Osteoblast (primary cell): ENCODE data around the gene SCAMP2. TPM values are rescaled to one million over a fixed set of nuclear protein-coding genes. Genes with fewer than 3 reads are reported as not detected.

Experiments used
- DNase-seq: peaks from one replicate; pipeline ENCODE4 v3.0.0; 2011; ENCODE audit warnings: low spot score, mixed read lengths; ENCODE audit not compliant: insufficient read length; ENCODE audit errors: missing footprints
- H2AFZ ChIP-seq: 2 replicates; pipeline ENCODE4 v1.6.0; 2011; ENCODE audit warnings: mild to moderate bottlenecking, low read length
- H3K27ac ChIP-seq: 2 replicates; pipeline ENCODE4 v1.5.1; 2011; ENCODE audit warnings: mild to moderate bottlenecking, low read depth, low read length, moderate library complexity
- H3K27me3 ChIP-seq: 2 replicates; pipeline ENCODE4 v1.6.0; 2012; ENCODE audit warnings: mild to moderate bottlenecking, control low read depth, inconsistent platforms, low read length, moderate library complexity; ENCODE audit not compliant: insufficient read depth
- H3K36me3 ChIP-seq: 2 replicates; pipeline ENCODE4 v1.5.1; 2011; ENCODE audit warnings: mild to moderate bottlenecking, low read length, control low read depth, moderate library complexity; ENCODE audit not compliant: insufficient read depth
- H3K4me1 ChIP-seq: 2 replicates; pipeline ENCODE4 v1.5.1; 2011; ENCODE audit warnings: mild to moderate bottlenecking, low read length, control low read depth, moderate library complexity; ENCODE audit not compliant: insufficient read depth
- H3K4me2 ChIP-seq: 2 replicates; pipeline ENCODE4 v1.6.0; 2011; ENCODE audit warnings: mild to moderate bottlenecking, low read length; ENCODE audit not compliant: insufficient read depth
- H3K4me3 ChIP-seq: fragments of 200-600 bp; sonication (generic); 3 replicates; pipeline ENCODE4 v1.5.1; 2012; ENCODE audit warnings: mild to moderate bottlenecking, low read length, inconsistent platforms; ENCODE audit not compliant: insufficient read depth
- H3K79me2 ChIP-seq: 2 replicates; pipeline ENCODE4 v1.6.0; 2012; ENCODE audit warnings: mild to moderate bottlenecking, low read length, control low read depth, inconsistent platforms; ENCODE audit not compliant: insufficient read depth
- H3K9me3 ChIP-seq: 2 replicates; pipeline ENCODE4 v1.5.1; 2011; ENCODE audit warnings: low read depth, low read length, control low read depth
- H4K20me1 ChIP-seq: 2 replicates; pipeline ENCODE4 v1.6.0; 2012; ENCODE audit warnings: mild to moderate bottlenecking, low read length, control low read depth; ENCODE audit not compliant: insufficient read depth
- total RNA-seq: library from RNA; depleted of rRNA; stranded (reverse); fragments of >200 nt; gene quantifications from 2 replicates; pipeline ENCODE4 v1.2.3, GENCODE V29; 2012
- TF ChIP-seq, protein P1 (sequence below): IDR thresholded peaks from 2 replicates; pipeline ENCODE4 v1.5.1; 2011; ENCODE audit warnings: mild to moderate bottlenecking, low read depth, low read length, moderate library complexity; ENCODE audit errors: extremely low read depth

The SCAMP2 gene
- total RNA-seq, 1 donor, result 23.9 TPM

DNA sequence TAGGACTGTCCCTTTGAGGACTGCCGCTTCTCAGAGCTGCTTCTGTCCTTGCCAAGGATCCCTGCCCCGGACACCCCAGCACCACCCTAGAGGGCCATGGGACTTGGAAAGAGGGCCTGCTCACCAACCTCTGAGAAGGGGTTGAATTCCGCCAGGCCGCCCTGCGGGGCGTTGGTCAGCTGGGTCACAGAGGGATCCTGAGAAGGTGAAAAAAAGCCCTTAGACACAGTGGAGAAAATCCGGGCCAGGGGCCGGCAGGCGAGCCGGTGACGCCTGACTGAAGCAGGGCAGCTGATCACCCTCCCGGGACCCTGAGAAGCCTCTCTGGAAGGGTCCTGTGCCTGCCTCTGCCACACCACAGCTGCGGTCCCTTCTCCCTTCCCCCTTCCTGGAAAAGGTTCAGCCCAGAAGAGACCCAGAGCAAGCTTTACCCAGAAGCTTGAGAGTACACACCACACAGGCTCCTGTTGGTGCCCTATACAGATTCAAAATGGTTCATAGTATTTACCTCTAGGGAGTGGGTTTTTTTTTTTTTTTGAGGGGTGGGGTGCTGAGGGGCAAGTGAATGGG lies 18.6 kb downstream of the SCAMP2 start:
- TF ChIP-seq, protein P1, sequence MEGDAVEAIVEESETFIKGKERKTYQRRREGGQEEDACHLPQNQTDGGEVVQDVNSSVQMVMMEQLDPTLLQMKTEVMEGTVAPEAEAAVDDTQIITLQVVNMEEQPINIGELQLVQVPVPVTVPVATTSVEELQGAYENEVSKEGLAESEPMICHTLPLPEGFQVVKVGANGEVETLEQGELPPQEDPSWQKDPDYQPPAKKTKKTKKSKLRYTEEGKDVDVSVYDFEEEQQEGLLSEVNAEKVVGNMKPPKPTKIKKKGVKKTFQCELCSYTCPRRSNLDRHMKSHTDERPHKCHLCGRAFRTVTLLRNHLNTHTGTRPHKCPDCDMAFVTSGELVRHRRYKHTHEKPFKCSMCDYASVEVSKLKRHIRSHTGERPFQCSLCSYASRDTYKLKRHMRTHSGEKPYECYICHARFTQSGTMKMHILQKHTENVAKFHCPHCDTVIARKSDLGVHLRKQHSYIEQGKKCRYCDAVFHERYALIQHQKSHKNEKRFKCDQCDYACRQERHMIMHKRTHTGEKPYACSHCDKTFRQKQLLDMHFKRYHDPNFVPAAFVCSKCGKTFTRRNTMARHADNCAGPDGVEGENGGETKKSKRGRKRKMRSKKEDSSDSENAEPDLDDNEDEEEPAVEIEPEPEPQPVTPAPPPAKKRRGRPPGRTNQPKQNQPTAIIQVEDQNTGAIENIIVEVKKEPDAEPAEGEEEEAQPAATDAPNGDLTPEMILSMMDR, result no peak
- Histone ChIP-seq H3K27me3 (no peaks in the 10 kb centered on the region), H3K4me3 (no peak overlapping the region), H3K36me3 (peaks cover 40% of the 10 kb centered on the region), H2AFZ (no peak overlapping the region), H3K4me1 (no peaks in the 10 kb centered on the region), H3K4me2 (no peak overlapping the region), H3K79me2 (peaks cover 43% of the 10 kb centered on the region), H3K9me3 (no peaks in the 10 kb centered on the region), H4K20me1 (peaks cover 14% of the 10 kb centered on the region), H3K27ac (no peak overlapping the region)
- no peak for DNase-seq

DNA sequence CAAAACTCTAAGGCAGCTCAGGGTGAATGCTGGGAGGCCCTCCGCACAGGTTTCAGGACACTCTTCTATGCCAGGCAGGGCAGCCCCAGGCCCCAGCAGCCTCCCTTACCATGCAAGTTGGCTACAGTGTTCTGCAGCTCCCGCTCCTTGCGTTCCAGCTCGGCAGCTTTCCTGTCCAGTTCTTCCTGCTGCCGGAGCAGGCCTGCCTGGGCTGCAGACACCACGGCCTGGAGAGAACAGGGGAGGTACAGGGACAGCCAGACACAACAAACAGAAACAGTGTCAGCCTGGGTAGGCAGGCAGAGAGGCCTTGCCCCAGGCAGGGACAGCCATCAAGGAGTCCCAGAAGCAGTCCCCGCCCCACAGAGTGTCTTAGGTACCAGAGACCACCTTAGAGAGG lies 21.2 kb downstream of the SCAMP2 start:
- Histone ChIP-seq H3K9me3 (no peaks in the 10 kb centered on the region), H4K20me1 (peaks cover 9% of the 10 kb centered on the region), H3K4me3 (no peak overlapping the region), H3K27me3 (no peaks in the 10 kb centered on the region), H3K36me3 (peaks cover 58% of the 10 kb centered on the region), H3K4me1 (no peaks in the 10 kb centered on the region), H3K79me2 (peaks cover 21% of the 10 kb centered on the region), H3K27ac (no peak overlapping the region), H3K4me2 (no peak overlapping the region), H2AFZ (no peak overlapping the region)
- peak; percentile 25 for DNase-seq
- TF ChIP-seq, protein P1, result no peak

DNA sequence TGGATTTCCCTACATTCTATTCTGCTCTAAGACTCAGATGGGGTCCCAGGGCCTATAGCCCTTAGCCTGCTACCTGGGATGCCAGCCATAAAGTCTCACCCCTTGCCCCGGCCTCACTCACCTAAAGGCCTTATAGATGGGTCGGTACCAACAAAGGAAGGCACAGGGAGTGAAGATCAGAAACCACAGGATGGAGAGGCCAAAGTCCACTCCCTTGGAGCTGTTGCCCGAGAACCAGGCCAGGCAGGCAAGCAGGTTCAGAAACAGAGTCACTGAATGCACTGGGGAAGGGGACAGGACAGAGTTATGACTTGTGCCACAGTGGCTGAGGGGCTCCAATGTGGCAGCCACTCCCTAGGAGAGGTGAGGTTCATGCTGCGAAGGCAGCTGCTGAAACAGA lies 22.8 kb downstream of the SCAMP2 start:
- DNase-seq, result no peak
- H3K4me1 ChIP-seq, result no peaks in the 10 kb centered on the region
- no peak overlapping the region for H2AFZ ChIP-seq
- no peaks in the 10 kb centered on the region for H3K27me3 ChIP-seq
- no peak overlapping the region for H3K4me2 ChIP-seq
- no peak overlapping the region for H3K27ac ChIP-seq
- TF ChIP-seq, protein P1, result no peak
- peaks cover 10% of the 10 kb centered on the region for H3K79me2 ChIP-seq
- H4K20me1 ChIP-seq, result peaks cover 3% of the 10 kb centered on the region
- no peak overlapping the region for H3K4me3 ChIP-seq
- H3K36me3 ChIP-seq, result peaks cover 58% of the 10 kb centered on the region
- H3K9me3 ChIP-seq, result no peaks in the 10 kb centered on the region

DNA sequence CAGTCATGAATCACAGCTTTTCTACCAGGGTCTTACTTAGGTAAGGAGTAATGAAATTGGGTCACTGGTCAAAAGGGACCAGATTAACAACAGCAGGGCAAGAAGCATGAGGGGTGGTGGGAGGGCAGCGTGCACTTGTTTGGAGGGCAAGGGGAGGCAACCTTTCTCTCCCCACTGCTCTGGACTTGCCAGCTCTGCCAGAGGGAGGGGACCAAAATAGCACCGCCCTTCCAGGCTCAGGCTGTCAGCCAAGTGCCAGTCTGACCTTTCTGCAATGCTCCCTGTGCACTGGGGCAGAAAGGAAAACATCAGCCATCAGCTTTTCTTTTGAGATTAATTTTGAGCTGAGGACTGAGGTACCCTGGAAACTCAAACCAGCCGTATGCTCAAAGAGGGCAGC lies 25.7 kb downstream of the SCAMP2 start:
- TF ChIP-seq, protein P1, result no peak
- Histone ChIP-seq H3K36me3 (peaks cover 44% of the 10 kb centered on the region), H2AFZ (no peak overlapping the region), H3K27ac (no peak overlapping the region), H3K79me2 (no peaks in the 10 kb centered on the region), H3K4me1 (peaks cover 5% of the 10 kb centered on the region), H4K20me1 (no peaks in the 10 kb centered on the region), H3K4me3 (no peak overlapping the region), H3K27me3 (no peaks in the 10 kb centered on the region), H3K4me2 (no peak overlapping the region), H3K9me3 (no peaks in the 10 kb centered on the region)
- DNase-seq, result no peak
